SK-N-SH (cell line): ENCODE results near the gene HESX1.

Source experiments
- CTCF ChIP-seq: fragments of 200-600 bp; sonication (generic); IDR thresholded peaks from 2 replicates; pipeline ENCODE4 v1.6.1; 2017; ENCODE audit warnings: antibody characterized with exemption, mild to moderate bottlenecking, moderate library complexity
- EP300 ChIP-seq, 2 experiments: IDR thresholded peaks; 2 replicates each; pipeline versions ENCODE4 v1.4.0 to v1.6.1; 2012; ENCODE audit warnings: borderline replicate concordance in 1 of 2, low read depth in 1 of 2, low read length in 1 of 2
- GABPA ChIP-seq: IDR thresholded peaks from 2 replicates; pipeline ENCODE4 v1.4.0; 2012; ENCODE audit warnings: low read depth, mild to moderate bottlenecking
- TCF12 ChIP-seq: IDR thresholded peaks from 2 replicates; pipeline ENCODE4 v1.4.0; 2012

GRCh38 chr3:57151749-57152148, 48.0 kb downstream of the HESX1 start:
- TF ChIP-seq CTCF = no peak
- no peak for TF ChIP-seq TCF12
- no peak for TF ChIP-seq GABPA
- no peak for TF ChIP-seq EP300 (IDR thresholded peaks at IDR 0.05; ENCODE audit: borderline replicate concordance in 1 of 2, low read depth in 1 of 2, low read length in 1 of 2)
